Natural killer cell (primary cell): Measurements from ENCODE around the gene ZDHHC11. TPM values are rescaled to one million over a fixed set of nuclear protein-coding genes. Genes with fewer than 3 reads are reported as not detected.

Experiments
- ATAC-seq, 3 donors: fragments of 150-1000 bp in 2 of 3; fragments of 200-7000 bp in 1 of 3; cut with Tn5 transposase; 1 replicate in 1 of 3; 2 replicates in 2 of 3; pipeline ENCODE4 v1.10.0; 2021; ENCODE audit warnings: mild to moderate bottlenecking in 2 of 3, moderate library complexity in 2 of 3
- DNase-seq, 2 donors: peaks; one replicate each; pipeline versions ENCODE4 v3.0.0 to v3.0.0-alpha.2; 2013 to 2021; ENCODE audit warnings: mixed read lengths in 1 of 2
- H3K27ac ChIP-seq: one replicate; pipeline ENCODE4 v1.5.1; 2013; ENCODE audit warnings: mild to moderate bottlenecking, low read length
- H3K27me3 ChIP-seq: one replicate; pipeline ENCODE4 v1.6.1; 2013; ENCODE audit warnings: low read length; ENCODE audit not compliant: control insufficient read depth, insufficient read depth
- H3K36me3 ChIP-seq: one replicate; pipeline ENCODE4 v1.6.1; 2013; ENCODE audit warnings: low read length; ENCODE audit not compliant: control insufficient read depth, insufficient read depth
- H3K4me1 ChIP-seq: one replicate; pipeline ENCODE4 v1.6.1; 2013; ENCODE audit warnings: low read length; ENCODE audit not compliant: control insufficient read depth, insufficient read depth
- H3K4me3 ChIP-seq: one replicate; pipeline ENCODE4 v1.5.1; 2013; ENCODE audit warnings: low read length
- H3K9me3 ChIP-seq: one replicate; pipeline ENCODE4 v1.6.1; 2013; ENCODE audit warnings: low read length; ENCODE audit not compliant: control insufficient read depth, insufficient read depth
- H3K27ac Mint-ChIP-seq, 2 donors: one replicate each; pipeline ENCODE4 v1.8.0; 2022; ENCODE audit warnings: mild to moderate bottlenecking in 2 of 2, mixed read lengths in 2 of 2, moderate library complexity in 1 of 2
- H3K27me3 Mint-ChIP-seq, 2 donors: one replicate each; pipeline ENCODE4 v1.8.0; 2022; ENCODE audit warnings: low read depth in 2 of 2, mixed read lengths in 2 of 2
- H3K36me3 Mint-ChIP-seq: one replicate; pipeline ENCODE4 v1.8.0; 2022; ENCODE audit warnings: mixed read lengths
- H3K4me1 Mint-ChIP-seq, 2 donors: one replicate each; pipeline ENCODE4 v1.8.0; 2022; ENCODE audit warnings: mixed read lengths in 2 of 2
- H3K4me3 Mint-ChIP-seq: one replicate; pipeline ENCODE4 v1.8.0; 2022; ENCODE audit warnings: mild to moderate bottlenecking, moderate library complexity, mixed read lengths
- H3K9me3 Mint-ChIP-seq, 2 donors: one replicate each; pipeline ENCODE4 v1.8.0; 2022; ENCODE audit warnings: mixed read lengths in 2 of 2
- WGBS: methylation state at CpG from one replicate; pipeline ENCODE4 v1.1.7; 2013; ENCODE audit warnings: missing lambda C conversion rate; ENCODE audit not compliant: insufficient coverage; 5-methylcytosine and 5-hydroxymethylcytosine counted together
- intact Hi-C: fragments of 100-400 bp; cut with micrococcal nuclease; formaldehyde crosslinking; loops from one replicate; pipeline ENCODE4 v1.14.2; 2022
- total RNA-seq, 4 donors: library from RNA; stranded (reverse); fragments of 120-200 nt in 1 of 4; gene quantifications; one replicate each; pipeline versions ENCODE4 v1.2.3 to v1.2.4, GENCODE V29; 2013 to 2022
- TF ChIP-seq, protein P1 (sequence below): fragments of 200-600 bp; IDR thresholded peaks from one replicate; pipeline ENCODE4 v1.8.0; 2022; ENCODE audit warnings: antibody characterized with exemption

ZDHHC11 gene
- total RNA-seq, 3 donors from 2014 or later (not counting 1 experiment from before 2014, with no cell fraction given): 2.2 to 7.0 (median 5.0) TPM

DNA sequence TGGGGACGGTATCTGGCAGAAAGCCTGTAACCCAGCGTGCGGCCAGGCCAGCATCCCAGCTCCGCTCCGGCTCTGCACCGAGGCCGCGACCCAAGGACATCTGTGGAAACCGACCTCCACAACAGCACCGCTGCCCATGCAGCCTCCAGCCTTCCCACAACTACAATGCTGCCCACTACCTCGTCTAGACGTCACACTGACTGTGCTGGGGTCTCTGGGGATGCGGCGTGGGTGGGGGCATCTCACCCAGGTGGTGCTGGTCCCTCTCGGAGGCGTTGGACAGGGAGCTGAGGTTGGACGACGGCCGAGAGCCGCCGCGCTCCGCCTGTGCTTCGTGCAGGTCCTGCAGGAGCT lies 14.4 kb upstream of the ZDHHC11 start:
- Mint-ChIP-seq H3K4me1 (peaks cover 0 to 7% of the 10 kb centered on the region in 2 donors), H3K36me3 (no peaks in the 10 kb centered on the region), H3K27me3 (no peaks in the 10 kb centered on the region), H3K4me3 (no peak overlapping the region), H3K27ac (no peak overlapping the region), H3K9me3 (no peaks in the 10 kb centered on the region)
- TF ChIP-seq, protein P1, sequence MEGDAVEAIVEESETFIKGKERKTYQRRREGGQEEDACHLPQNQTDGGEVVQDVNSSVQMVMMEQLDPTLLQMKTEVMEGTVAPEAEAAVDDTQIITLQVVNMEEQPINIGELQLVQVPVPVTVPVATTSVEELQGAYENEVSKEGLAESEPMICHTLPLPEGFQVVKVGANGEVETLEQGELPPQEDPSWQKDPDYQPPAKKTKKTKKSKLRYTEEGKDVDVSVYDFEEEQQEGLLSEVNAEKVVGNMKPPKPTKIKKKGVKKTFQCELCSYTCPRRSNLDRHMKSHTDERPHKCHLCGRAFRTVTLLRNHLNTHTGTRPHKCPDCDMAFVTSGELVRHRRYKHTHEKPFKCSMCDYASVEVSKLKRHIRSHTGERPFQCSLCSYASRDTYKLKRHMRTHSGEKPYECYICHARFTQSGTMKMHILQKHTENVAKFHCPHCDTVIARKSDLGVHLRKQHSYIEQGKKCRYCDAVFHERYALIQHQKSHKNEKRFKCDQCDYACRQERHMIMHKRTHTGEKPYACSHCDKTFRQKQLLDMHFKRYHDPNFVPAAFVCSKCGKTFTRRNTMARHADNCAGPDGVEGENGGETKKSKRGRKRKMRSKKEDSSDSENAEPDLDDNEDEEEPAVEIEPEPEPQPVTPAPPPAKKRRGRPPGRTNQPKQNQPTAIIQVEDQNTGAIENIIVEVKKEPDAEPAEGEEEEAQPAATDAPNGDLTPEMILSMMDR: no peak
- ATAC-seq: no peak
- Histone ChIP-seq H3K4me3 (no peak overlapping the region), H3K36me3 (peaks cover 68% of the 10 kb centered on the region), H3K4me1 (peaks cover 5% of the 10 kb centered on the region), H3K9me3 (no peaks in the 10 kb centered on the region), H3K27me3 (no peaks in the 10 kb centered on the region), H3K27ac (no peak overlapping the region)
- no peak for DNase-seq
- intact Hi-C loops: no loop called here
- 96% methylated on average over 24 of the region's 24 CpGs for WGBS

DNA sequence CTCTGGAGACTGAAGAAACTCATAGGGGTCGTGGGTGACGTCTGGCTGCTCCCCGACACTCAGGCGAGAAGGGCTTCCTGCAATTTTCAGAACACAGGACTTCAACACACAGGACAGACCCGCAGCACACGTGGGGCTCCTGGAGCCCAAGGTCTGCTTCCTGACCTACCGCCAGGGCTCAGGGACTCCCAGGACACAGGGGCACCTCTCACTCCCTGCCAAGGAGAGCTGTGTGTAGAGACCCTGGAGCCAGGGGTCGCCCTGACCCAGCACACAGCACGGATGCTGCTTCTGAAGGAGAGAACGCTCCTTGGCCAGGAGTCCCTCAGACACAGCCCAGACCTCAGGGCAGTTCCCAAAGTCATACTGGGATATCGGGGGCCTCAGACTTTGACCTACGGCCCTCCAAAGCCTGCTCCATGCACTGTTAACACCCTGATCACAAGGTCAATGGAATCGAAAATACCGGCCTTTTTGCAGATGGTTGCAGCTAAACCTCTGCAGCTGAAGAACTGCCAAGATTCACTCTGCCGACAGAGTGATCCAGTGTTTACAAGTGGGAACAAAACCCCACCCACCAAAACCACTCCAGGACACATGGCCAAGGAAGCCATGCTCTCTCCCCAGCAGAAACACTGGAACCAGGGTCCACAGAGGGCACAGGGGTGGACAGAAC lies 13.8 kb upstream of the ZDHHC11 start:
- ATAC-seq: no peak
- no peak overlapping the region for H3K27ac ChIP-seq
- Mint-ChIP-seq H3K27ac (no peak overlapping the region), H3K4me3 (no peak overlapping the region), H3K27me3 (no peaks in the 10 kb centered on the region), H3K9me3 (no peaks in the 10 kb centered on the region), H3K36me3 (no peaks in the 10 kb centered on the region), H3K4me1 (peaks cover 0 to 7% of the 10 kb centered on the region in 2 donors)
- no peak overlapping the region for H3K4me3 ChIP-seq
- TF ChIP-seq, protein P1: no peak
- no peak for DNase-seq
- no peaks in the 10 kb centered on the region for H3K27me3 ChIP-seq
- peaks cover 62% of the 10 kb centered on the region for H3K36me3 ChIP-seq
- WGBS: 96% methylated on average over 15 of the region's 15 CpGs
- H3K9me3 ChIP-seq: no peaks in the 10 kb centered on the region
- peaks cover 5% of the 10 kb centered on the region for H3K4me1 ChIP-seq
- intact Hi-C loops: no loop called here

DNA sequence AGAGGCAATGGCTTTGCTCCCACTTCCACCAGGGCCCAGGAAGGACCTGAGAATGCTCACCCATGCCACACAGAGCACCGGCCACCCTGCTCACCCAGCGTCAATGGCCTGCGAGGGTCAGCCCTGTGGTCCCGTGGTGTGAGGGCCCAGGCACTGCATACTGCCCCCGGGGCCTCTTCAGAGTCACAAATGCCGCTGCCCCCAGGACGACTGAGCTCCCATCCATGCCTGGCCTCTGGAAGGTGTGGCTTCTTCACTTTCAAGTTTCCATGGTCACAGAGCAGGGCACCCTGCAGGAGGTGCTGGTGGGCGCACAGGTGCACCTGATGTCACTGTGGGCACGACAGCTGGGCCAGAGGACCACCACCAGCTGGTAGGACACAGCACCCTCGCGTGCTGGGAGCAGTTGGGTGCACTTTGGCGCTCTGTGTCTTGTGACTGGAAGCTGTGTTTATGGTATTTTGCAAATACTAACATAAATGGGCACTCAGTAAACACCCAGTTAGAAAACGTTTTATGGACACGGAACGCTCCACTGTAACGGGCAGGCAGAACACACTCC lies 12.5 kb upstream of the ZDHHC11 start:
- 94% methylated on average over 15 of the region's 16 CpGs for WGBS
- no peaks in the 10 kb centered on the region for H3K27me3 ChIP-seq
- Mint-ChIP-seq H3K9me3 (no peaks in the 10 kb centered on the region), H3K27ac (no peak overlapping the region), H3K36me3 (no peaks in the 10 kb centered on the region), H3K4me3 (no peak overlapping the region), H3K27me3 (no peaks in the 10 kb centered on the region), H3K4me1 (peaks cover 0 to 10% of the 10 kb centered on the region in 2 donors)
- H3K4me3 ChIP-seq: no peak overlapping the region
- DNase-seq: no peak
- H3K9me3 ChIP-seq: no peaks in the 10 kb centered on the region
- no peak for ATAC-seq
- H3K27ac ChIP-seq: no peak overlapping the region
- intact Hi-C loops: no loop called here
- TF ChIP-seq, protein P1: no peak
- peaks cover 51% of the 10 kb centered on the region for H3K36me3 ChIP-seq
- H3K4me1 ChIP-seq: peaks cover 5% of the 10 kb centered on the region
